GM12878 (cell line): ENCODE measurements around the gene CDK4. TPM values are rescaled to one million over a fixed set of nuclear protein-coding genes. Genes with fewer than 3 reads are reported as not detected.

Source experiments
- ATAC-seq: fragments of 200-7000 bp; cut with Tn5 transposase; 3 replicates; pipeline ENCODE4 v1.9.1; 2020; ENCODE audit warnings: mild to moderate bottlenecking, moderate library complexity
- BruUV-seq: library from RNA; stranded (reverse); fragments of 400-500 nt; replicated peaks from 2 replicates; lab custom pipeline; 2021; lab: Mats Ljungman, UMichigan
- CTCF ChIA-PET: fragments of 300-600 bp; sonication (Branson Sonifier 250); formaldehyde crosslinking; extraction: SDS; loops from one replicate; lab custom pipeline; 2021; ENCODE audit warnings: inconsistent platforms; lab: Yijun Ruan, JAX
- POLR2A ChIA-PET: fragments of 350-600 bp; formaldehyde crosslinking; extraction: SDS; loops from one replicate; lab custom pipeline; 2021; ENCODE audit warnings: inconsistent platforms; lab: Charles Lee
- RAD21 ChIA-PET: fragments of 300-600 bp; sonication (Branson Sonifier 250); formaldehyde crosslinking; loops from one replicate; lab custom pipeline; 2023; ENCODE audit warnings: antibody characterized with exemption; ENCODE audit not compliant: unreplicated experiment; lab: Charles Lee
- SMC1A ChIA-PET: fragments of 300-600 bp; sonication (Branson Sonifier 250); formaldehyde crosslinking; loops from one replicate; lab custom pipeline; 2023; ENCODE audit not compliant: unreplicated experiment, uncharacterized antibody; lab: Charles Lee
- DNase-seq: peaks from one replicate; pipeline ENCODE4 v3.0.0-alpha.2; 2011; ENCODE audit warnings: low read depth, low spot score
- FAIRE-seq: peaks from 3 replicates; lab custom pipeline; 2011; peaks lifted over from hg19 to GRCh38; lab: Jason Lieb, UNC
- H2AFZ ChIP-seq: 2 replicates; pipeline ENCODE4 v1.6.0; 2011; ENCODE audit warnings: low read depth, low read length, control low read depth; ENCODE audit not compliant: control insufficient read depth
- H3K27ac ChIP-seq: 2 replicates; pipeline ENCODE4 v1.5.1; 2011; ENCODE audit warnings: control low read depth; ENCODE audit not compliant: control insufficient read depth, insufficient read depth
- H3K27me3 ChIP-seq, 2 experiments: replicated peaks in 1 of 2; 2 replicates each; pipeline versions ENCODE4 v1.6.0 to v1.6.1; 2011; ENCODE audit warnings: low read length in 1 of 2; ENCODE audit not compliant: control insufficient read depth in 2 of 2, insufficient read depth in 2 of 2
- H3K36me3 ChIP-seq, 2 experiments: 2 replicates each; pipeline ENCODE4 v1.5.1; 2011; ENCODE audit warnings: low read length in 1 of 2; ENCODE audit not compliant: control insufficient read depth in 2 of 2, insufficient read depth in 2 of 2
- H3K4me1 ChIP-seq: 2 replicates; pipeline ENCODE4 v1.6.1; 2011; ENCODE audit warnings: mild to moderate bottlenecking, low read length, moderate library complexity, mixed read lengths; ENCODE audit not compliant: control insufficient read depth, insufficient read depth
- H3K4me2 ChIP-seq: 2 replicates; pipeline ENCODE4 v1.6.0; 2011; ENCODE audit warnings: control low read depth; ENCODE audit not compliant: control insufficient read depth, insufficient read depth
- H3K4me3 ChIP-seq: fragments of 200-600 bp; sonication (generic); 2 replicates; pipeline ENCODE4 v1.5.1; 2016
- H3K79me2 ChIP-seq: 2 replicates; pipeline ENCODE4 v1.6.0; 2011; ENCODE audit warnings: low read length; ENCODE audit not compliant: control insufficient read depth, insufficient read depth
- H3K9ac ChIP-seq: 2 replicates; pipeline ENCODE4 v1.8.0; 2011; ENCODE audit warnings: low read length, control low read depth, mixed read lengths; ENCODE audit not compliant: control insufficient read depth, insufficient read depth
- H3K9me3 ChIP-seq: replicated peaks from 3 replicates; pipeline ENCODE4 v1.5.1; 2011; ENCODE audit warnings: mild to moderate bottlenecking, low read length; ENCODE audit not compliant: control insufficient read depth, insufficient read depth
- H4K20me1 ChIP-seq: 2 replicates; pipeline ENCODE4 v1.6.0; 2011; ENCODE audit not compliant: control insufficient read depth, insufficient read depth
- ATF7 ChIP-seq: fragments of 450-650 bp; IDR thresholded peaks from 2 replicates; pipeline ENCODE4 v1.6.1; 2016; ENCODE audit warnings: low read depth, mild to moderate bottlenecking
- BCL11A ChIP-seq: IDR thresholded peaks from 2 replicates; pipeline ENCODE4 v1.6.1; 2011; ENCODE audit warnings: low read depth, low read length
- BMI1 ChIP-seq: fragments of 450-650 bp; IDR thresholded peaks from 2 replicates; pipeline ENCODE4 v1.6.1; 2016; ENCODE audit warnings: mild to moderate bottlenecking, moderate library complexity, borderline replicate concordance
- CREM ChIP-seq: IDR thresholded peaks from 2 replicates; pipeline ENCODE4 v1.6.1; 2014; ENCODE audit warnings: antibody characterized with exemption, low read depth
- GABPA ChIP-seq: IDR thresholded peaks from 2 replicates; pipeline ENCODE4 v1.6.1; 2014; ENCODE audit warnings: antibody characterized with exemption, low read depth, mild to moderate bottlenecking, inconsistent platforms
- HCFC1 ChIP-seq: fragments of 150-350 bp; IDR thresholded peaks from 2 replicates; pipeline ENCODE4 v1.6.1; 2014; ENCODE audit warnings: low read length
- MXI1 ChIP-seq: fragments of 150-350 bp; IDR thresholded peaks from 2 replicates; pipeline ENCODE4 v1.6.1; 2011; ENCODE audit warnings: low read depth, mild to moderate bottlenecking, inconsistent platforms, low read length, improper control_type of control experiment
- MYC ChIP-seq: IDR thresholded peaks from 2 replicates; pipeline ENCODE4 v1.6.1; 2011; ENCODE audit warnings: mild to moderate bottlenecking, low read length, moderate library complexity, inconsistent platforms; ENCODE audit not compliant: insufficient read depth, insufficient replicate concordance, insufficient read length, severe bottlenecking
- NBN ChIP-seq: fragments of 450-650 bp; IDR thresholded peaks from 2 replicates; pipeline ENCODE4 v1.6.1; 2016
- RCOR1 ChIP-seq: conservative IDR thresholded peaks from 2 replicates; pipeline ENCODE4 v1.6.1; 2012; ENCODE audit warnings: low read depth, low read length, improper control_type of control experiment
- RUNX3 ChIP-seq: IDR thresholded peaks from 2 replicates; pipeline ENCODE4 v1.6.1; 2012; ENCODE audit warnings: low read length, inconsistent platforms
- SPI1 ChIP-seq: IDR thresholded peaks from 2 replicates; pipeline ENCODE4 v1.6.1; 2011; ENCODE audit warnings: low read depth, mild to moderate bottlenecking, low read length, moderate library complexity, borderline replicate concordance; ENCODE audit not compliant: insufficient read depth
- SREBF1 ChIP-seq: IDR thresholded peaks from 2 replicates; pipeline ENCODE4 v1.6.1; 2012; ENCODE audit warnings: mild to moderate bottlenecking, low read length
- TBL1XR1 ChIP-seq: IDR thresholded peaks from 2 replicates; pipeline ENCODE4 v1.6.1; 2012; ENCODE audit warnings: low read depth, low read length, improper control_type of control experiment
- TCF12 ChIP-seq: IDR thresholded peaks from 2 replicates; pipeline ENCODE4 v1.6.1; 2011; ENCODE audit warnings: low read depth, mild to moderate bottlenecking, low read length
- WGBS: methylation state at CpG from one replicate; pipeline ENCODE4 v1.1.6; 2016; ENCODE audit warnings: low lambda C conversion rate; ENCODE audit not compliant: insufficient replicate concordance, insufficient coverage; ENCODE audit errors: missing lambda C conversion rate; 5-methylcytosine and 5-hydroxymethylcytosine counted together
- in situ Hi-C: fragments of 300-500 bp; cut with MboI; formaldehyde crosslinking; loops from 9 replicates; pipeline ENCODE4 v1.14.3; 2018; ENCODE audit warnings: mixed read lengths
- intact Hi-C: fragments of 100-400 bp; cut with micrococcal nuclease; formaldehyde crosslinking; loops from one replicate; pipeline ENCODE4 v1.14.2; 2022; ENCODE audit not compliant: unreplicated experiment
- polyA plus RNA-seq, 11 experiments: library from polyadenylated mRNA; depleted of rRNA in 4 of 11; unstranded in 6 of 11; stranded (reverse) in 5 of 11; fragments of >200 nt; fragmentation: Nextera tagmentation in 4 of 11; fragmentation: Illumina TruSeq in 1 of 11; extraction: Ambion mirVana in 4 of 11; extraction: Trizol in 1 of 11; gene quantifications; 1 replicate in 1 of 11; 2 replicates in 10 of 11; pipeline versions ENCODE4 v1.2.1 to v1.2.3, GENCODE V29; 2011 to 2016; ENCODE audit warnings: inconsistent platforms in 2 of 11, missing spikeins in 2 of 11, low read depth in 1 of 11
- total RNA-seq, 4 experiments: library from RNA; depleted of rRNA in 3 of 4; stranded (reverse); fragments of >200 nt in 3 of 4; fragmentation: Illumina TruSeq in 1 of 4; extraction: Trizol in 1 of 4; gene quantifications; 2 replicates each; pipeline versions ENCODE4 v1.2.1 to v1.2.3, GENCODE V29; 2013 to 2021
- TF ChIP-seq, protein P1 (sequence below): fragments of 450-650 bp; IDR thresholded peaks from 2 replicates; pipeline ENCODE4 v1.6.1; 2016; ENCODE audit warnings: mild to moderate bottlenecking, moderate library complexity, borderline replicate concordance

CDK4 gene
- total and polyA plus RNA-seq, 10 of the 15 experiments (the other 5 are each of a cell fraction or from before 2014, with no cell fraction given), result 26.1 to 385 (median 221) TPM

DNA sequence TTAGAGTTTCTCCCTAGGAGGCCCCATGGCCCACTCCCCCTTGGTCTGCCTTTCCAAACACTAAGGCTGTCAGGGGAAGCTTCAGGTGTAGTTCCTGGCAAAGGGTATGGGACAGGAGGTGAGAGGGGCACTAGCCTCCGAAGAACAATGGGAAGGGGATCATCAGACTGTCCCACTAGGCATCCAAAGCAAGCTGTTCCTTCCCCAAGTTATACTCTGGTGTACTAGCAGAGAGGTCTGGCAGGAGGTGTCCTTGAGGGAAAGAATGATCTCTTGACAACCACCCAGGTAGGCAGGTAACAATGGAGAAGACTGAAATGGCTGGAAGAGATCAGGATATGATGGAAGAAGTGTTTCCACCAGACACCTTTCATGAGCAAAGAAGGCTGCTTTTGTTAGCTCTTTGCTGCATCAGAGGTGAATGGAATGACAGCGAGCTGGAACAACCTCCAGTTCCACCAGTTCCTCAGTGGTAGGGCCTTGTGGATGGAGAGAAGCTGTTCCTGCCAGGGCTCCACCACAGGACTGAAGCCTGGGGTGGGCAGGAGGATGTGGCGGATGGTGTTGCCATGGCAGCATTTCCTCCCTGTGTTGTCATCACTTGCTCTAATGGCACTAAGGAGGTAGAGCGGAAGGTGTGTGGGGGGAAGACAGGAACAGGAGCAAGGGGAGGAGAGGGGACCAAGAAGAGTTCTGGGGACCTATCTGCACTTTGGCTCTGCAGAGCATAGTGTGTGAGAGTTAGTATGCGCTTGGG is 11.3 kb downstream of the CDK4 start:
- H3K9ac ChIP-seq, result no peak overlapping the region; the same call in none of the 2 replicates
- H3K79me2 ChIP-seq, result peaks cover 25% of the 10 kb centered on the region
- ChIA-PET CTCF (interaction anchor here (0.7 to 3.8 kb wide), 17 partner anchors 9 to 282 kb away, joined by 3 to 22 read pairs (median 4); partner anchors contain the start of genes GLI1 and OS9), SMC1A (interaction anchor here (0.5 to 2.1 kb wide), 13 partner anchors 8 to 282 kb away, joined by 3 to 16 read pairs (median 4); partner anchors contain the start of gene OS9), POLR2A (interaction anchor here (0.5 to 2.2 kb wide), 4 partner anchors 11 to 31 kb away, joined by 3 to 18 read pairs (median 3); partner anchors contain the start of genes CDK4, EEF1AKMT3 and METTL1), RAD21 (interaction anchor here (0.6 to 2.4 kb wide), 8 partner anchors 10 to 282 kb away, joined by 3 to 13 read pairs (median 6); partner anchors contain the start of genes CDK4 and OS9)
- H3K4me3 ChIP-seq, result peak overlapping the region; percentile 92
- H2AFZ ChIP-seq, result no peak overlapping the region
- intact Hi-C loops (loop anchor here (2.0 kb wide), 1 partner anchor 46 kb away; the partner anchor contains the start of gene OS9), in situ Hi-C loops (no loop called here)
- no peaks in the 10 kb centered on the region for H4K20me1 ChIP-seq
- H3K36me3 ChIP-seq, result no peaks in the 10 kb centered on the region
- no peaks in the 10 kb centered on the region for H3K9me3 ChIP-seq
- no peaks in the 10 kb centered on the region for H3K27me3 ChIP-seq
- 34% methylated on average over 5 of the region's 5 CpGs for WGBS
- BruUV-seq, result no TSS peak
- DNase-seq (peak; percentile 53), FAIRE-seq (peak; percentile 35), ATAC-seq (peak; percentile 68)
- TF ChIP-seq RCOR1 (peak; percentile 87; the same call in 1 of the 2 replicates), TBL1XR1 (no peak), SPI1 (no peak), BCL11A (no peak), MYC (no peak), CREM (peak; percentile 46; the same call in 1 of the 2 replicates), RUNX3 (peak; percentile 28; the same call in 1 of the 2 replicates), MXI1 (peak; percentile 80), GABPA (peak; percentile 68; the same call in 1 of the 2 replicates), HCFC1 (no peak), BMI1 (peak; percentile 86), SREBF1 (no peak), TCF12 (no peak), NBN (peak; percentile 28; the same call in 1 of the 2 replicates), ATF7 (peak; percentile 61)
- TF ChIP-seq, protein P1, sequence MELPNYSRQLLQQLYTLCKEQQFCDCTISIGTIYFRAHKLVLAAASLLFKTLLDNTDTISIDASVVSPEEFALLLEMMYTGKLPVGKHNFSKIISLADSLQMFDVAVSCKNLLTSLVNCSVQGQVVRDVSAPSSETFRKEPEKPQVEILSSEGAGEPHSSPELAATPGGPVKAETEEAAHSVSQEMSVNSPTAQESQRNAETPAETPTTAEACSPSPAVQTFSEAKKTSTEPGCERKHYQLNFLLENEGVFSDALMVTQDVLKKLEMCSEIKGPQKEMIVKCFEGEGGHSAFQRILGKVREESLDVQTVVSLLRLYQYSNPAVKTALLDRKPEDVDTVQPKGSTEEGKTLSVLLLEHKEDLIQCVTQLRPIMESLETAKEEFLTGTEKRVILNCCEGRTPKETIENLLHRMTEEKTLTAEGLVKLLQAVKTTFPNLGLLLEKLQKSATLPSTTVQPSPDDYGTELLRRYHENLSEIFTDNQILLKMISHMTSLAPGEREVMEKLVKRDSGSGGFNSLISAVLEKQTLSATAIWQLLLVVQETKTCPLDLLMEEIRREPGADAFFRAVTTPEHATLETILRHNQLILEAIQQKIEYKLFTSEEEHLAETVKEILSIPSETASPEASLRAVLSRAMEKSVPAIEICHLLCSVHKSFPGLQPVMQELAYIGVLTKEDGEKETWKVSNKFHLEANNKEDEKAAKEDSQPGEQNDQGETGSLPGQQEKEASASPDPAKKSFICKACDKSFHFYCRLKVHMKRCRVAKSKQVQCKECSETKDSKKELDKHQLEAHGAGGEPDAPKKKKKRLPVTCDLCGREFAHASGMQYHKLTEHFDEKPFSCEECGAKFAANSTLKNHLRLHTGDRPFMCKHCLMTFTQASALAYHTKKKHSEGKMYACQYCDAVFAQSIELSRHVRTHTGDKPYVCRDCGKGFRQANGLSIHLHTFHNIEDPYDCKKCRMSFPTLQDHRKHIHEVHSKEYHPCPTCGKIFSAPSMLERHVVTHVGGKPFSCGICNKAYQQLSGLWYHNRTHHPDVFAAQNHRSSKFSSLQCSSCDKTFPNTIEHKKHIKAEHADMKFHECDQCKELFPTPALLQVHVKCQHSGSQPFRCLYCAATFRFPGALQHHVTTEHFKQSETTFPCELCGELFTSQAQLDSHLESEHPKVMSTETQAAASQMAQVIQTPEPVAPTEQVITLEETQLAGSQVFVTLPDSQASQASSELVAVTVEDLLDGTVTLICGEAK, result 0 out of 2 replicates have a peak, but pooled peaks have one; percentile 46
- peak overlapping the region; percentile 64 for H3K4me2 ChIP-seq
- peaks cover 20% of the 10 kb centered on the region for H3K4me1 ChIP-seq
- no peak overlapping the region for H3K27ac ChIP-seq
